AG09319 (cell line): Measurements from ENCODE around the gene RAD50.
"Not testable (repeated sequence)": the region's sequence is repeated elsewhere in the genome, so short reads cannot be mapped to it uniquely, and the experiment has no call there.

Source experiments
- DNase-seq: peaks from one replicate; pipeline ENCODE4 v3.0.0-alpha.2; 2010; ENCODE audit warnings: low read depth; ENCODE audit errors: extremely low read depth
- TF ChIP-seq, protein P1 (sequence below): IDR thresholded peaks from 2 replicates; pipeline ENCODE4 v1.5.1; 2011; ENCODE audit warnings: low read depth, mild to moderate bottlenecking, inconsistent platforms, low read length, moderate library complexity

The RAD50 gene

DNA sequence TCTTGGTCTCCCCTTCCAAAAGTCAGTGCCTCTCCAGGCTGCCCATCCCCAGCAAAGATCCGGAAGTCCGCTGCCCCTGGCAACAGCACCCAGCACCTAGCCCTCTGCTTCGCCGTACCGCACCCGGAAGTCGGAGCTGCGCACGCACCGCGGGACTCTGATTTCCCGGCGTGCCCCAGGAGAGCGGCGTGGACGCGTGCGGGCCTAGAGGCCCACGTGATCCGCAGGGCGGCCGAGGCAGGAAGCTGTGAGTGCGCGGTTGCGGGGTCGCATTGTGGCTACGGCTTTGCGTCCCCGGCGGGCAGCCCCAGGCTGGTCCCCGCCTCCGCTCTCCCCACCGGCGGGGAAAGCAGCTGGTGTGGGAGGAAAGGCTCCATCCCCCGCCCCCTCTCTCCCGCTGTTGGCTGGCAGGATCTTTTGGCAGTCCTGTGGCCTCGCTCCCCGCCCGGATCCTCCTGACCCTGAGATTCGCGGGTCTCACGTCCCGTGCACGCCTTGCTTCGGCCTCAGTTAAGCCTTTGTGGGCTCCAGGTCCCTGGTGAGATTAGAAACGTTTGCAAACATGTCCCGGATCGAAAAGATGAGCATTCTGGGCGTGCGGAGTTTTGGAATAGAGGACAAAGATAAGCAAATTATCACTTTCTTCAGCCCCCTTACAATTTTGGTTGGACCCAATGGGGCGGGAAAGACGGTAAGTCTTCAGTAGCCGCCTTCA, at the start of gene RAD50:
TSS of gene RAD50 (plus strand) at position 215 of the 715 bp plus-strand sequence. CDS start at position 563, 348 bp downstream.
- DNase-seq, result peak; percentile 75
- TF ChIP-seq, protein P1, sequence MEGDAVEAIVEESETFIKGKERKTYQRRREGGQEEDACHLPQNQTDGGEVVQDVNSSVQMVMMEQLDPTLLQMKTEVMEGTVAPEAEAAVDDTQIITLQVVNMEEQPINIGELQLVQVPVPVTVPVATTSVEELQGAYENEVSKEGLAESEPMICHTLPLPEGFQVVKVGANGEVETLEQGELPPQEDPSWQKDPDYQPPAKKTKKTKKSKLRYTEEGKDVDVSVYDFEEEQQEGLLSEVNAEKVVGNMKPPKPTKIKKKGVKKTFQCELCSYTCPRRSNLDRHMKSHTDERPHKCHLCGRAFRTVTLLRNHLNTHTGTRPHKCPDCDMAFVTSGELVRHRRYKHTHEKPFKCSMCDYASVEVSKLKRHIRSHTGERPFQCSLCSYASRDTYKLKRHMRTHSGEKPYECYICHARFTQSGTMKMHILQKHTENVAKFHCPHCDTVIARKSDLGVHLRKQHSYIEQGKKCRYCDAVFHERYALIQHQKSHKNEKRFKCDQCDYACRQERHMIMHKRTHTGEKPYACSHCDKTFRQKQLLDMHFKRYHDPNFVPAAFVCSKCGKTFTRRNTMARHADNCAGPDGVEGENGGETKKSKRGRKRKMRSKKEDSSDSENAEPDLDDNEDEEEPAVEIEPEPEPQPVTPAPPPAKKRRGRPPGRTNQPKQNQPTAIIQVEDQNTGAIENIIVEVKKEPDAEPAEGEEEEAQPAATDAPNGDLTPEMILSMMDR, result no peak

DNA sequence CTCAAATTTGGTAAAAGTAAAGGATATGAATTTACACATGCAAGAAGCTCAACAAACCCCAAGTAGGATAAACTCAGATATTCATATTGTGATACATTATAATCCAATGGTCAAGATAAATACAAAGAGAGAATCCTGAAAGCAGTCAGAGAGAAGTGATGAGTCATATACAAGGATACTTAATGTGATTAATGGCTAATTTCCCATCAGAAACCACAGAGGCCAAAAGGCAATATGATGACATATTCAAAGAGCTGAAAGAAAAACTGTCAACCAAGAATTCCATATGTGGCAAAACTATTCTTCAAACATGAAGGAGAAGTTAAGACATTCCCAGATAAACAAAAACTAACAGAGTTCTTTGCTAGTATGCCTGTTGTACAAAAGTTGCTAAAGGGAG, 46.7 kb upstream of the RAD50 start:
- TF ChIP-seq, protein P1, result no peak
- no peak for DNase-seq

DNA sequence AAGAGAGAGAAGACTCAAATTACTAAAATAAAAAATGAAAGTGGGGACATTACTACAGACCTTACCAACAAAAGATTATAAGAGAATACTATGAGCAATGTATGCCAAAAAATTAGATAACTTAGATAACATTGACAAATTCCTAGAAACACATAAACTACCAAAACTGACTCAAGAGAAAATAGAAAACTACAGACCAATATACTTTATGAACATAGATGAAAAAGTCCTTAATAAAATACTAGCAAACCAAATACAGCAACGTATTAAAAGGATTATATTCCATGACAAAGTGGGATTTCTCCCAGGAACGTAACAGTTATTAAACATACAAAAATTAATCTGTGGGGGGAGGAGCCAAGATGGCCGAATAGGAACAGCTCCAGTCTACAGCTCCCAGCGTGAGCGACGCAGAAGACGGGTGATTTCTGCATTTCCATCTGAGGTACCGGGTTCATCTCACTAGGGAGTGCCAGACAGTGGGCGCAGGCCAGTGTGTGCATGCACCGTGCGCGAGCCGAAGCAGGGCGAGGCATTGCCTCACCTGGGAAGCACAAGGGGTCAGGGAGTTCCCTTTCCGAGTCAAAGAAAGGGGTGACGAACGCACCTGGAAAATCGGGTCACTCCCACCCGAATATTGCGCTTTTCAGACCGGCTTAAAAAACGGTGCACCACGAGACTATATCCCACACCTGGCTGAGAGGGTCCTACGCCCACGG, 43.0 kb upstream of the RAD50 start:
- not testable (repeated sequence) for DNase-seq

DNA sequence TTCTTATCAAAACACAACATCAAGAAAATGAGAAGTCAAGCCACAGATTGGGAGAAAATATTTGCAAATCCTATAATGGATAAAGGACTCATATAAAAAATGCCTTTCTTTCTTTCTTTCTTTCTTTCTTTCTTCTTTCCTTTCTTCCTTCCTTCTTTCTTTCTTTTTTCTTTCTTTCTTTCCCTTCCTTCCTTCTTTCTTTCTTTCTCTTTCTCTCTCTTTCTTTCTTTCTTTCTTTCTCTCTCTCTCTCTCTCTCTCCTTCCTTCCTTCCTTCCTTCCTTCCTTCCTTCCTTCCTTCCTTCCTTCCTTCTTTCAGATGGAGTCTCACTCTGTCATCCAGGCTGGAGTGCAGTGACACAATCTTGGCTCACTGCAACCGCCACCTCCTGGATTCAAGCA, 34.7 kb upstream of the RAD50 start:
- not testable (repeated sequence) for DNase-seq

DNA sequence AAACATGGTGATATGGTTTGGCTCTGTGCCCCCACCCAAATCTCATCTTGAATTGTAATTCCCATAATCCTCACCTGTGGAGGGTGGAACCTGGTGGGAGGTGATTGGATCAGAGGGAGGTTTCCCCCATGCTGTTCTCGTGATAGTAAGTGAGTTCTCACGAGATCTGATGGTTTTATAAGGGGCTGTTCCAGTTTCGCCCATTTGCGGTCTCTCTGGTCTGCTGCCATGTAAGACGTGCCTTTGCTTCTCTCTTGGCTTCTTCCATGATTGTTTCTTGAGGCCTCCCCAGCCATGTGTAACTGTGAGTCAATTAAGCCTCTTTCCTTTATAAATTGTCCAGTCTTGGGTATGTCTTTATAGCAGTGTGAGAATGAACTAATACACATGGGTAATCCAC, 31.9 kb upstream of the RAD50 start:
- DNase-seq, result not testable (repeated sequence)

DNA sequence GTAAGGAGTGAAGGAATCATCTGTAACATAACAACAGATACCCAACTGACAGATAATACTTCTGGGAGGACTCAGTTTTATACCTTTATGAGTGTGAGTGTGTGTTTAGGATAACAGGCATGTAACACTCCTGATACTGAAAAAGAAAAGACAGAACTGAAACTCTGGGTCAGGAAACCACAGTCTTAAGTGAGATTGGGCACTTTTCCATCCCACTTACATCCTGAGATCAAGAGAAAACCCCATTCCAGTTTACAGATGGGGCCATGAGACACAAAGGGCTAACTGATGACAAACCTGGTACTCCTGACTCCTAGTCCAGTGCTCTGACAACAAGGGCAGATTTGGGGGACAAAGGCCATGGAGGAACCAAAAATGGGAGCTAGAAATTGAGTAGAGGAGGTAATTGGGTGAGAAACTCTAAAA, 31.5 kb upstream of the RAD50 start:
- TF ChIP-seq, protein P1, result no peak
- no peak for DNase-seq

DNA sequence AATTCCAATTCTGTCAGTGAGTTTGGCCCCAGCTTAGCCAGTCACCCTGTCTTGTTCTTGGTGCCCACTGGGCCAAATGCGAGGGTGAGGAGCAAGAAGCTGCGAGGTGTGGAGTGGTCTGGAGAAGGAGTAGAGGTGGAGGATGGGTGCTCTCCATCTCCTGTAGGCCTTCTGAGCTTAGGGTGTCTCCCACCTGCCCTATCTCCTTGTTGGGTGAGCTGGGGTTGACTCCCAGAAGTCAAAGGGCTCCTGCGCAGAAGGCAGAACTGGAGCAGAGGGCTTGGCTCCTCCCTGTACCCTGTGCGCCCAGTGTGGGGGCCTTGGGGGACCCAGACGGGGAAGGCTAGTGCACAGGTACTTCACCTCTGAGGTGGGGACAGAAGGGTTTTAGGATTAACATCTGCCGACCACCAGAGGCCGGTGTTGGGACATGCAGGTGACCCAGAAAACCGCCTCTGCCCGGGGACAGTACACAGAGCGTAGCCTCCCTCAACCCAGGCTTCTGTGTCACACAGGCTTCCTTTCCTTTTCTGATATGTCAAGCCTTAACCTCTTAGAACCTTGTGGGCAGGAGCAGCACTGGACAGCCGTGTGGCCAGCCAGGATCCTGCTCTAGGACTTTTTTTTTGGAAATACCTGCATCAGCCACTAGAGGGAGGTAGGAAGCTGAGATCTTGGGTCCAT, 30.3 kb upstream of the RAD50 start:
- DNase-seq, result no peak
- TF ChIP-seq, protein P1, result peak; percentile 77

DNA sequence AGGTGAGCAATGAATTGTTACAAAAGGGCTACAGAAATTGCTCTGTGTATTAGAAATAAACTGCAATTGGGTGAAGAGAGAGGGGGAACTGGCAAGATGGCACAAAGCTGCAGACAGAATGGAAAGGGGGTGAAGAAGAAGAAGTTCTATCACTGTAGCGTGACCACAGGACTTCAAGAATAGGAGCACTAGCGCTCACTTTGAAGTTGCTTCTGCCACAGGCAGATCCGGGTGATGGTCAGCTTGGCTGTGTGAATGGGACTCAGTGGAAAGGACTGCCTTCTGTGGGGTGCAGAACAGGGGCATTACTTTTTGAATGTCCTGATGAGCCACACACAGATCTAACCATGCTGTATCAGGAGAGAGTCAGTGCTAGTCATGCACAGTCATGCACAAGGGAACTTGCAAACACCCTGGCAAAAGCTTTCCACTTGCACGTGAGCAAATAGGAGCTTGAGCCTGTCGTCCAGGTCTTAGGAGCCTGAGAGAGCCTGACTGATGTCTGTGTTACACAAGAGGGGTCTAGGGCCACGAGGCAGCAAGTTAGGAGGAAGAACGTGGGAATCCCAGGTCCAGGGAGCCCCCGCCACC, 29.7 kb upstream of the RAD50 start:
- no peak for DNase-seq
- TF ChIP-seq, protein P1, result no peak
